Psoas muscle (tissue), 8 donors: Measurements from ENCODE around the gene ALDH7A1. TPM values are rescaled to one million over a fixed set of nuclear protein-coding genes. Genes with fewer than 3 reads are reported as not detected.

Source experiments
- ATAC-seq, 4 donors: fragments of 200-7000 bp; cut with Tn5 transposase; one replicate each; pipeline ENCODE4 v1.9.1; 2020; ENCODE audit warnings: moderate library complexity in 3 of 4, mild to moderate bottlenecking in 2 of 4
- DNase-seq, 2 donors: peaks; one replicate each; pipeline ENCODE4 v3.0.0-alpha.2; 2020
- H3K27ac ChIP-seq: fragments of 200-600 bp; one replicate; pipeline ENCODE4 v1.8.0; 2022
- H3K27me3 ChIP-seq, 3 donors: fragments of 200-600 bp in 1 of 3; one replicate each; pipeline versions ENCODE4 v1.6.1 to v1.8.0; 2013 to 2022; ENCODE audit warnings: low read length in 2 of 3, mild to moderate bottlenecking in 2 of 3, moderate library complexity in 1 of 3; ENCODE audit not compliant: insufficient read depth in 3 of 3
- H3K36me3 ChIP-seq, 2 donors: fragments of 200-600 bp in 1 of 2; one replicate each; pipeline versions ENCODE4 v1.6.1 to v1.8.0; 2013 to 2022; ENCODE audit warnings: low read depth in 1 of 2, mild to moderate bottlenecking in 1 of 2, moderate library complexity in 1 of 2; ENCODE audit not compliant: insufficient read depth in 1 of 2
- H3K4me1 ChIP-seq: fragments of 200-600 bp; one replicate; pipeline ENCODE4 v1.8.0; 2022
- H3K4me3 ChIP-seq: fragments of 200-600 bp; one replicate; pipeline ENCODE4 v1.8.0; 2022; ENCODE audit warnings: mild to moderate bottlenecking
- H3K9me3 ChIP-seq: fragments of 200-600 bp; one replicate; pipeline ENCODE4 v1.8.0; 2022
- CTCF ChIP-seq: fragments of 200-600 bp; IDR thresholded peaks from one replicate; pipeline ENCODE4 v1.8.0; 2022; ENCODE audit warnings: antibody characterized with exemption
- WGBS, 3 donors: extraction: QIAGEN DNeasy Blood & Tissue Kit; methylation state at CpG; one replicate each; pipeline versions ENCODE4 v1.1.6 to v1.1.7; 2013; 5-methylcytosine and 5-hydroxymethylcytosine counted together
- intact Hi-C, 2 donors: fragments of 100-400 bp; cut with DNase I; formaldehyde crosslinking; loops; one replicate each; pipeline versions ENCODE4 v1.11.0 to v1.14.2; 2022
- polyA plus RNA-seq, 3 donors: library from polyadenylated mRNA; stranded (reverse); fragments of 200-250 nt; gene quantifications; one replicate each; pipeline ENCODE4 v1.2.3, GENCODE V29; 2013
- total RNA-seq, 4 donors: library from RNA; stranded (reverse); fragmentation: NEBNext Ultra II Directional in 2 of 4; extraction: Animal tissue kit (Norgen Biotek cat#: 25700) in 2 of 4; gene quantifications; one replicate each; pipeline versions ENCODE4 v1.2.1 to v1.2.4, GENCODE V29; 2021 to 2023
- donor health status: healthy with polysubstance abuse.
- donor health status: DM: no; HTN: no; CAD: no; lungs with moderate emphysema.
- donor health status: Bipolar disorder and iron deficiency.
- donor health status: healthy.
- donor health status: DM: yes; HTN: yes; CAD: no.
- donor health status: DM: no; HTN: no; CAD: no.
- donor health status: DM: no; HTN: no; CAD: no.
- donor health status: DM: yes; HTN: yes; CAD: no.

ALDH7A1 gene
- total and polyA plus RNA-seq, 7 donors: 7.4 to 26.7 (median 8.8) TPM

- peaks cover 0 to 69% of the 10 kb centered on the region in 2 donors for H3K36me3 ChIP-seq
- WGBS, 3 donors: 85 to 91% (median 91%) methylated on average over 5 of the region's 5 CpGs
Observed at GRCh38 chr5:126577415-126577814, 17.6 kb downstream of the ALDH7A1 start.

GRCh38 chr5:126576974-126577373, 18.0 kb downstream of the ALDH7A1 start:
- Histone ChIP-seq H3K4me1 (no peaks in the 10 kb centered on the region), H3K9me3 (no peaks in the 10 kb centered on the region), H3K27me3 (no peaks in the 10 kb centered on the region), H3K27ac (no peak overlapping the region), H3K36me3 (peaks cover 0 to 65% of the 10 kb centered on the region in 2 donors), H3K4me3 (no peak overlapping the region)
- intact Hi-C loops: no loop called here
- no peak for TF ChIP-seq CTCF
- ATAC-seq (no peak), DNase-seq (no peak)
- 88 to 93% (median 92%) methylated on average over 5 of the region's 5 CpGs for WGBS, 3 donors

More at GRCh38 chr5:126577415-126577814, 17.6 kb downstream of the ALDH7A1 start:
- Histone ChIP-seq H3K27ac (no peak overlapping the region), H3K27me3 (no peaks in the 10 kb centered on the region), H3K4me3 (no peak overlapping the region), H3K4me1 (no peaks in the 10 kb centered on the region), H3K9me3 (no peaks in the 10 kb centered on the region)
- intact Hi-C loops: no loop called here
- ATAC-seq (no peak), DNase-seq (no peak)
- TF ChIP-seq CTCF: no peak

- intact Hi-C loops: no loop called here
- H3K4me3 ChIP-seq: no peak overlapping the region
- H3K27me3 ChIP-seq: no peaks in the 10 kb centered on the region
- 93 to 96% (median 95%) methylated on average over 10 of the region's 10 CpGs for WGBS, 3 donors
- no peak overlapping the region for H3K27ac ChIP-seq
- no peaks in the 10 kb centered on the region for H3K9me3 ChIP-seq
- H3K4me1 ChIP-seq: no peaks in the 10 kb centered on the region
- DNase-seq (no peak), ATAC-seq (no peak)
- H3K36me3 ChIP-seq: peaks cover 0 to 59% of the 10 kb centered on the region in 2 donors
- no peak for TF ChIP-seq CTCF
Observed at GRCh38 chr5:126575644-126576043, 19.4 kb downstream of the ALDH7A1 start.

GRCh38 chr5:126568206-126568755, 26.7 kb downstream of the ALDH7A1 start:
- Histone ChIP-seq H3K4me1 (no peaks in the 10 kb centered on the region), H3K9me3 (no peaks in the 10 kb centered on the region), H3K27me3 (no peaks in the 10 kb centered on the region), H3K4me3 (no peak overlapping the region), H3K27ac (no peak overlapping the region), H3K36me3 (peaks cover 0 to 54% of the 10 kb centered on the region in 2 donors)
- no peak for DNase-seq
- no peak for TF ChIP-seq CTCF
- no peak for ATAC-seq
- WGBS, 3 donors: 96 to 99% (median 97%) methylated on average over 4 of the region's 4 CpGs
- intact Hi-C loops: no loop called here

GRCh38 chr5:126562823-126563222, 32.2 kb downstream of the ALDH7A1 start:
- TF ChIP-seq CTCF: no peak
- H3K27ac ChIP-seq: no peak overlapping the region
- ATAC-seq: no peak
- 71 to 81% (median 75%) methylated on average over 2 of the region's 2 CpGs for WGBS, 3 donors
- H3K27me3 ChIP-seq: no peaks in the 10 kb centered on the region
- H3K9me3 ChIP-seq: no peaks in the 10 kb centered on the region
- no peak for DNase-seq
- no peaks in the 10 kb centered on the region for H3K4me1 ChIP-seq
- peaks cover 2 to 48% of the 10 kb centered on the region in 2 donors for H3K36me3 ChIP-seq
- intact Hi-C loops: no loop called here
- H3K4me3 ChIP-seq: no peak overlapping the region
